ENCODE results near the gene OIP5.

GRCh38 chr15:41333026-41333562 lies 703 bp upstream of the OIP5 start:
- TF ChIP-seq ZSCAN32 (CRISPR knock-in tag; IDR thresholded peaks at IDR 0.05) = no peak
- no peak for TF ChIP-seq SIN3A (IDR thresholded peaks at IDR 0.05; ENCODE audit: borderline replicate concordance in 2 of 2, control insufficient read depth in 1 of 2, low read depth in 2 of 2, low read length in 2 of 2)
- TF ChIP-seq CTCF (IDR thresholded peaks at IDR 0.05 in 2 of 3, conservative IDR thresholded peaks at IDR 0.05 in 1 of 3; ENCODE audit: insufficient read depth in 2 of 3, low read depth in 1 of 3, low read length in 3 of 3) = no peak
- TF ChIP-seq POLR2A (conservative IDR thresholded peaks at IDR 0.05) = no peak
- no peak for TF ChIP-seq KDM4B (IDR thresholded peaks at IDR 0.05; ENCODE audit: borderline replicate concordance in 2 of 2, low read depth in 1 of 2)
- TF ChIP-seq ZNF354B (CRISPR knock-in tag; IDR thresholded peaks at IDR 0.05) = no peak
- TF ChIP-seq FOXO4 (CRISPR knock-in tag; IDR thresholded peaks at IDR 0.05) = no peak
- TF ChIP-seq RBM17 (IDR thresholded peaks at IDR 0.05; ENCODE audit: borderline replicate concordance, low read depth, low read length) = no peak

All from K562 (cell line).